KMS-11 (cell line): ENCODE measurements around the gene KCNK18.

Experiments
- H2AFZ ChIP-seq: fragments of 200-600 bp; sonication (generic); 2 replicates; pipeline ENCODE4 v1.6.1; 2016; ENCODE audit warnings: antibody characterized with exemption, mixed run types, low read depth
- H3K27ac ChIP-seq: fragments of 200-600 bp; sonication (generic); 2 replicates; pipeline ENCODE4 v1.6.1; 2016; ENCODE audit warnings: mild to moderate bottlenecking, mixed run types
- H3K27me3 ChIP-seq: fragments of 200-600 bp; sonication (generic); 2 replicates; pipeline ENCODE4 v1.6.1; 2017; ENCODE audit warnings: mild to moderate bottlenecking, low read depth, mixed run types, moderate library complexity; ENCODE audit not compliant: insufficient read depth
- H3K36me3 ChIP-seq: fragments of 200-600 bp; sonication (generic); 2 replicates; pipeline ENCODE4 v1.6.1; 2017; ENCODE audit warnings: mild to moderate bottlenecking, mixed run types; ENCODE audit not compliant: insufficient read depth
- H3K4me1 ChIP-seq: fragments of 200-600 bp; sonication (generic); 2 replicates; pipeline ENCODE4 v1.6.1; 2016; ENCODE audit warnings: mild to moderate bottlenecking, low read depth, mixed run types; ENCODE audit not compliant: poor library complexity, severe bottlenecking
- H3K4me2 ChIP-seq: fragments of 200-600 bp; sonication (generic); 2 replicates; pipeline ENCODE4 v1.7.0; 2016; ENCODE audit warnings: mild to moderate bottlenecking, mixed run types
- H3K4me3 ChIP-seq: fragments of 200-600 bp; sonication (generic); IDR thresholded peaks from 2 replicates; pipeline ENCODE4 v1.6.1; 2017; ENCODE audit warnings: low read depth, low read length, mixed read lengths; ENCODE audit not compliant: insufficient read depth
- H3K79me2 ChIP-seq: fragments of 200-600 bp; sonication (generic); 2 replicates; pipeline ENCODE4 v1.6.1; 2016; ENCODE audit warnings: low read depth, mixed run types; ENCODE audit not compliant: insufficient read depth
- H3K9ac ChIP-seq: fragments of 200-600 bp; sonication (generic); 2 replicates; pipeline ENCODE4 v1.6.1; 2016; ENCODE audit warnings: mild to moderate bottlenecking, mixed run types
- H4K20me1 ChIP-seq: fragments of 200-600 bp; sonication (generic); 2 replicates; pipeline ENCODE4 v1.6.1; 2016; ENCODE audit warnings: mild to moderate bottlenecking, mixed run types; ENCODE audit not compliant: insufficient read depth
- CTCF ChIP-seq: fragments of 200-600 bp; sonication (generic); conservative IDR thresholded peaks from 2 replicates; pipeline ENCODE4 v1.6.1; 2017; ENCODE audit warnings: low read depth, mild to moderate bottlenecking, antibody characterized with exemption, low read length, moderate library complexity, mixed read lengths

Gene KCNK18

DNA sequence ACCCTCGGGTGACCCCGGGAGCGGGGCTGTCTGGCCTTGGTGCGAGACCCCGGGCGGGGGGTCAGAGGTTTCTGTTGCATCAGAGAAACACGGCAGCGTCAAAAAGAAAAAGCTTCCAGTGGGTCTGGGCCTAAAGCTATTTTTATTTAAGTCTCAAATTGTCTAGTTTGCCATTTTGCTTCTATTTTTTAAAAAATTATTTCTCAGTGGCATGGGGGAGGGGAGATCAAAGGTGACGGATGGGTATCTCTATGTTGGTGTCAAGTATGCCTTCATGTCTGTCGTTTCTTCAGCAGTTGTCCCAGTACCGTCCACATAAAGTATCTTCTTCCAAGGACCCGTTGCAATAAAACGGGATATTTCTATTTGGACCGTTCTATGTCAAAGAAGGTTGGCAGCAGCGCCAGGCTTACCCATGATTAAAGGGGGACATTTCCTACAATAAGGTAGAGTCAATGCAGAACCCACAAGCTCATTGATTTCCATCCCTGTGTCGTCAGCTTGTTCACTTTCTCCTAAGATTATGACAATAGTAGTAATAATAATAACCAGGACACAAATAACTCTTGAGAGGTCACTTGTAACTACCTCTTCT is 33.2 kb upstream of the KCNK18 start:
- TF ChIP-seq CTCF, result no peak
- Histone ChIP-seq H3K27me3 (no peaks in the 10 kb centered on the region), H3K36me3 (no peaks in the 10 kb centered on the region), H3K4me2 (no peak overlapping the region), H3K79me2 (no peaks in the 10 kb centered on the region), H2AFZ (no peak overlapping the region), H4K20me1 (no peaks in the 10 kb centered on the region), H3K9ac (no peak overlapping the region), H3K4me3 (no peak overlapping the region), H3K27ac (no peak overlapping the region), H3K4me1 (no peaks in the 10 kb centered on the region)

DNA sequence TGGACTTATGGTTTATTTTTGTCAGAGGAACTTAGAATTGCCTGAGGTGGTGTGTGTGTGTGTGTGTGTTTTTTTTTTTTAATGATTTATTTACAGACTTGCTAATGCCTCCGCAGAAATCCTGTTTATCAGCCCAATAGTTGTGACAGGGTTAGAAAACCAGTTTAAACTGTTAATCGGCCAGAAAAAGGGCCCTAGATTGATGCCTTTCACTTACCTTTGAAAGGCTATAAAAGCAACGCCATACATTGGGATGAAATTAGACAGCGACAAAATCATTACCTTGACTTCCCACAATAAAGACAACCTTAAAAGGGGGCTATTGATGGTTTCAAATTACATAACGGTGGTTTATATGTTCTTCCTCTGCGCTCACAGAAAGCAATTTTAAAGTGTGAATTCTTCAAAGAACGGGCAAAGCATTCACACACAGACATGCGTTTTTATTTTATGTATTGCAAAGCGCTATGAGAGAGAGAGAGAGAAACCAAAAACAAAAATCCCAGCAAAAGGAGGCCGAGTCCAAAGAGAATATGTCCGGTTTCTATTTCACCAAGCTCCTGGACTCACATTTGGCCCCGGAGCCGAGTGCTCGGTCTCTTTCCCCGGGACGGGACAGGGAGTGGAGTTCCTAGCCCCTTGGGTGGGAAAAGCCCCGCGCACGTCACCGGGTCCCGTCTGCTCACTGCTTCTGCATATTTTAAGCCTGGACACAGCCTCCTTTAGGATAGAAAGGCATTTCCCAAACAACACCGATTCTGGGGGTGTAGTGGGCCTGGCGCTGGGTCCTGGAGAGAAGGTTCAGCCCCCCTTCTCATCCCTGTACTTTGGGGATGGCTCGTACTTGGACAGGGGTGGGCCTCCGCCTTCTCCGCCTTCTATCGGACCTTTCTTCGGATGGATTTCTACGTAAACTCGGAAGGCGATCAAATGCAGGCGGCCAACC is 32.4 kb upstream of the KCNK18 start:
- H3K4me2 ChIP-seq, result no peak overlapping the region

GRCh38 chr10:117165538-117166417 is 31.5 kb upstream of the KCNK18 start:
- Histone ChIP-seq H3K4me2 (no peak overlapping the region), H3K4me3 (no peak overlapping the region), H3K36me3 (no peaks in the 10 kb centered on the region), H3K27ac (no peak overlapping the region), H3K9ac (no peak overlapping the region), H3K27me3 (no peaks in the 10 kb centered on the region), H3K4me1 (no peaks in the 10 kb centered on the region), H3K79me2 (no peaks in the 10 kb centered on the region), H2AFZ (no peak overlapping the region), H4K20me1 (no peaks in the 10 kb centered on the region)
- no peak for TF ChIP-seq CTCF

More for the DNA sequence above, 32.4 kb upstream of the KCNK18 start:
- H3K79me2 ChIP-seq, result no peaks in the 10 kb centered on the region
- H2AFZ ChIP-seq, result no peak overlapping the region
- no peak for TF ChIP-seq CTCF
- H3K4me1 ChIP-seq, result no peaks in the 10 kb centered on the region
- no peak overlapping the region for H3K27ac ChIP-seq
- no peaks in the 10 kb centered on the region for H4K20me1 ChIP-seq
- H3K36me3 ChIP-seq, result no peaks in the 10 kb centered on the region
- H3K4me3 ChIP-seq, result no peak overlapping the region
- no peaks in the 10 kb centered on the region for H3K27me3 ChIP-seq
- no peak overlapping the region for H3K9ac ChIP-seq
